GM20431 (cell line): ENCODE results near the gene CMYA5.
"Not testable (repeated sequence)": the region's sequence is repeated elsewhere in the genome, so short reads cannot be mapped to it uniquely, and the experiment has no call there.

ENCODE experiments used
- in situ Hi-C: fragments of 300-500 bp; cut with MseI, MboI; formaldehyde crosslinking; loops from one replicate; pipeline ENCODE4 v1.15.0; 2020; ENCODE audit warnings: low sequenced_read_pairs; ENCODE audit not compliant: unreplicated experiment

The CMYA5 gene

GRCh38 chr5:79743846-79744605 is 54.4 kb downstream of the CMYA5 start:
- in situ Hi-C loops = no loop called here

GRCh38 chr5:79745255-79745654 is 55.6 kb downstream of the CMYA5 start:
- in situ Hi-C loops = no loop called here

DNA sequence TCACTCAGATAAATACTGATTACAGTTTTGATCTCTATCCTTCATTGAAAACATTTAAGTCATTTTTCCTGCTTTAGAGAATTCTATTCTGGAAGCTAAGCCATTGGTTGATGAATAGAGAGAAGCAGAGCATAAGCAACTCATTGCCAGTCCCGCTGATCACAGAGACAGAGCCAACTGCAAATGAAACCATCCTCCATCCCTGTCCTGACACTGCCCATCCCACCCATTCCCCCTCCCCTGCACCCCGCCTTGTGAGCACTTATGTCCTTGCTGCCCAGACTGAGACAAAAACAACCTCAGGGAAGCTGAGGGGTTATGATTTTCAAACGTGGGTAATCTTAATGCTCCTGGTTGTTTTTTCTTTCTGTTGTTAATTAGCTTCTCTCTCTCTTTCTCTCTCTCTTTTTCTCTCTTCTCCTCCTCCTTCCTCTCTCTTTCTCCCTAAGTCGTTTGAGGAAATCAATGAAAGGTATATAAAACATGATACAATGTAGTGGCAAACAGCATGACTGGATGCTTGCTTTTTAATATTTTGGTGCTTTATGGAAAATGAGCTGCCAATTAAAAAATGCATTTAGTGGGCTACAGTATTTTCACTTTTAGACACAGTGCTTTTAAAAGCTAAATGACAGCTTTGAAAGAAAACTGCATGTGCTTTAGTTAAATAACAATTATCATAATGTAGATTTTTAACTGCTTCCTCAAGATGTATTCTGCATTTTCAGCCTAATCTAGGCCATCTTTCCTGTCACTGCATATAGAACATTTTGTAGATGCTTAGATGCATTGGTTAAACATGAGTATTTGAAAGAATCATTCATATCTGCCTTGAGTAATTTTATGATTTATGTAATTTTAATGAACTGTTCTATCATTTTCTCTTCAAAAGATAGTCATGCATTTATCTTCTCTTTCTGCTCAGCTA is 57.3 kb downstream of the CMYA5 start:
- in situ Hi-C loops = no loop called here

DNA sequence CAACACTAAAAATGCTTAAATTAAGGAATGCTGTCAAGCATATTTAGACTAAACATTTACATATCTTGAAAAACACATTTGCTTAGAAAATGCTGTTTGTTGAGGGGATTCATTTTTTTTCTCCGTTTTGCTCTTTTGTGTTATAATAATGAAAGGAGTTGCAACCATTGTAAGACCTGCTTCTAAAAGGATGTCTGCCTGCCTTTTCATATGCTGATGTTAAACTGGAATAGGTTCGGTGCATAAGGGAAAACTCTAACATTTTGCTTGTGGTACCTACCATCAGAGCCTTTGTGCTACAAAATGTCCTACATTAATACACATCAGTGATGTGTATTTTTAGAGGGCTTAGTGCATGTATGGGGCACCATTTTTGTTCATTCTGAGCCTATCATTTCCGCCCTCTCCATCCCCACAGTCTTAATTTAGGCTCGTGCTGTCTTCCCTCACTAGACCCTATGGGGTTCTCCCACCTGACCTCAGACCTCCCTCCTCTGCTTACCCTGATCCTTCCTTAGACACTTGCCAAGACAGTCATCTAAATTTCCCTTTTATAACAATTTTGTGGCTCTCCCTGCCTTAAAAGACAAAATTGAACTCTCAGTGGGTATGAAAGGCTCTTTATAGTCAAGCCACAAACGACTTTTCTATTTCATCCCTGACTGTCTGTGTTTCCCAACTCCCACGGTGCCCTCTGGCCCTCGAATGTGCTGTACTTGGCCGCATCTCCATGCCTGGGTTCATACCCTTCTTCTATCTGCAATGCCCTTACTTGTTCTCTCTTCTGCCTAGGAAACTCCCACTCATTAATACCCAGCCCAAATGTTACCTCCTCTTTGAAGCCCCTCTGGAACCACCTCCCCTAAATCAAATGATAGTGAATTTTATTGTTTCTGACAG is 61.2 kb downstream of the CMYA5 start:
- in situ Hi-C loops = no loop called here

DNA sequence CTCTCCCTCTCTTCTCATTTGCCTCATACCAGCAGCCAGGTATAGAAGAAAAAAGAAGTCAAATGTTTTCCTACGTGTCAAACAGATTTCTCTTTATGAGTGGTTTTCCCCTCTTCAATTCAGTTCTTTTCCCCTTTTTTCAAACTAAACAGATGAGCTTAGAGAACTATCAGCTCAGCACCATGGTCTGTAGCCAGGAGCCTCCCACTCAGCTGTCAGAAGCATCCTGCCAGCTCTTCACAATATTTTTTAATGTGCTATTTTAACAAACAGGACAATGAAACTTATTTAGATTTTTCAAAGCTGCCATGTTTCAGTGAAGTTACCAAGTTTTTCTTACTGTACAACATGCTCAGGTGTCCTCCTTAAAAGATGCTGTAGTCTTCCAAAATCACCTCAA is 63.5 kb downstream of the CMYA5 start:
- in situ Hi-C loops = no loop called here

GRCh38 chr5:79753877-79754645 is 64.4 kb downstream of the CMYA5 start:
- in situ Hi-C loops = no loop called here

DNA sequence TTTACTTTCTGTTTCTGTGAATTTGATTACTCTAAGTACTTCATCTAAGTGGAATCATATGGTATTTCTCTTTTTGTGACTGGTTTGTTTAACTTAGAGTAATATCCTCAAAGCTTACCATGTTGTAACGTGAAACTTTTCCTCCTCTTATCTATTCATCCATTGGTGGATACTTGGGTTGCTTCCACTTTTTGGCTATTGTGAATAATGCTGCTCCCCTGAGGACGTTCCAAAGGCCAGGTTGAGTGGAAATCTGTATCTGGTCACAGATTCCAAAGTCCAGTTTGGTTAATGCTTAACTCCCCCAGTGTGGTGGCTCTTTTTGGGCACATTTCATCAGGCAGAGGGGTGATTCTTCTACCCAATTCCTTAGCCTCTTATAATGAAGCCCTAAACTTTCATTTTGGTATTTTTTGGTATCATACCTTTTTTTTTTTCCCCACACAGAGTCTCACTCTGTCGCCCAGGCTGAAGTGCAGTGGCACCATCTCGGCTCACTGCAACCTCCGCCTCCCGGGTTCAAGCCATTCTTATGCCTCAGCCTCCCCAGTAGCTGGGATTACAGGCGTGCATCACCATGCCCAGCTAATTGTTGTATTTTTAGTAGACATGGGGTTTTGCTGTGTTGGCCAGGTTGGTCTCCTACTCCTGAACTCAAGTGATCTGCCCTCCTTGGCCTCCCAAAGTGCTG is 65.4 kb downstream of the CMYA5 start:
- in situ Hi-C loops = no loop called here

- in situ Hi-C loops = no loop called here
Measured at GRCh38 chr5:79756076-79756475, 66.4 kb downstream of the CMYA5 start.

- in situ Hi-C loops = no loop called here
Measured at GRCh38 chr5:79759436-79759835, 69.8 kb downstream of the CMYA5 start.

GRCh38 chr5:79759848-79760247 is 70.2 kb downstream of the CMYA5 start:
- in situ Hi-C loops = no loop called here

DNA sequence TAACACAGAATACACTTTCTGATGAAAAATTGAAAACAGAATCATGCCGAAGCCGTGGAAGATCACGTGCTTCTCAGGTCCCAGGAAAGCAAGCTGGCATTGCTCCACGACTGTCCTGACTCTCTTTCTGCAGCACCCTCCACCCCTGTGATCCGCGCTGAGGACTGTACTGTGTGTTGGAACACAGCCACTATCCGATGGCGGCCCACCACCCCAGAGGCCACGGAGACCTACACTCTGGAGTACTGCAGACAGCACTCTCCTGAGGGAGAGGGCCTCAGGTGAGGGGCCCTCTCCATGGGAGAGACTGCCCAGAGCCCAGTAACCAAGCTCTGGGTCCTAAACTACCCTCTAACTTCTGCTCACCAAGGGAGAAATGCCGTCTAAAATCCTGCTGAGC is 73.3 kb downstream of the CMYA5 start:
- in situ Hi-C loops = no loop called here

- in situ Hi-C loops = not testable (repeated sequence)
Measured at GRCh38 chr5:79764147-79764546, 74.5 kb downstream of the CMYA5 start.

DNA sequence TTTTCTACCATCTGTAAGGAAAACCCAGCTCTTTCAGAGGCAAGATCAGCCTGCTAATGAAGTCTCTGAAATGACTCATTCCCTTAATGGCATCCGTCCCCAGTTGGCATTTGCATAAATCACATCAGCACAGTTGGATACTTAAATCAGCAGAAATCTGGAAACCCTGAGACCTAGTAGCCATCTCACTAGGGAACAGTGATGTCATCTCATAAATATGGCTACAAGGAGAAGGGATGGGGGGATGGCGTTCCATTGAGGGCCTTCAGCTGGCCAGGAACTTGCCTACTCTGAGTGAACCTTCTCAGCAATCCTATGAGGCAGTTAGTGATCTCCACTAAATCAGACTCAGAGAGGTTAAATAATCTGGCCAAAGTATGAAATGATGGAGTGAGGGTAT is 81.8 kb downstream of the CMYA5 start:
- in situ Hi-C loops = no loop called here

GRCh38 chr5:79772651-79773050 is 83.0 kb downstream of the CMYA5 start:
- in situ Hi-C loops = no loop called here

DNA sequence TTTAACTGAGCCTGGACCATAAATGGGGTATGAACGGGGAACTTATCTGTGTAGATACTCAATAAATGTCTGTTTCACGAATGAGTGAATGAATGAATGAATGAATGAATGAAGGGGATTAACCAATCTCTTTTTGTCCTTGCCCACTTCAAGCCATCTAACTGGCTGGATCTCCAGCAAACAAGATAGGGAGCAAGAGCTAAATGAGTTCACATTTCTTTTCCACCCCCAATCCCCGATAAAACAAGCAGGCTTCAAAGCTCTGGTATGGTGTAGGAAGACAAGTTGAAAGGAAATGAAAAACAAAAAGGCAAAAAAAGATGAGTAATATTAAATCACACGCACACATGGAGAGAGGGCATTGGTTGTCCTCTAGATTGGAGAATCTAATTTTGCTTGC is 84.0 kb downstream of the CMYA5 start:
- in situ Hi-C loops = no loop called here

GRCh38 chr5:79774171-79774854 is 84.7 kb downstream of the CMYA5 start:
- in situ Hi-C loops = no loop called here

DNA sequence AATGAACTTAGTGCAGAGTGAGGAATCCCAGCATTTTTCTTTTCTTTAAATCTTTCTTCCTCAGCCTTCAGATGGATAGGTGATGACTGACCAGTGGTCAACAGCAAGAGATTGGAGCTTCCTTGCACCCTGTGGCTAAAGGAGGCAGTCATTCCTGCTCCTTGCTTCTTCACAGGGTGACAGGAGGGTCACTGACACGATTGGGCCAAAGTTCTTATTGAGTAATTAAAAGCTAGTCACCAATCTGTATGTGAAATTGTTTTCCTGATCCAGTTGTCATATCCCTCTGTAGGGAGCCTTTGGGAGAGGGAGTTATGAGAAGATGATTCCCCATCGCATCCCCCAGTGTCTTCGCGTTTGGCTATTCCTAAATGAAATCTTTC is 85.2 kb downstream of the CMYA5 start:
- in situ Hi-C loops = no loop called here

DNA sequence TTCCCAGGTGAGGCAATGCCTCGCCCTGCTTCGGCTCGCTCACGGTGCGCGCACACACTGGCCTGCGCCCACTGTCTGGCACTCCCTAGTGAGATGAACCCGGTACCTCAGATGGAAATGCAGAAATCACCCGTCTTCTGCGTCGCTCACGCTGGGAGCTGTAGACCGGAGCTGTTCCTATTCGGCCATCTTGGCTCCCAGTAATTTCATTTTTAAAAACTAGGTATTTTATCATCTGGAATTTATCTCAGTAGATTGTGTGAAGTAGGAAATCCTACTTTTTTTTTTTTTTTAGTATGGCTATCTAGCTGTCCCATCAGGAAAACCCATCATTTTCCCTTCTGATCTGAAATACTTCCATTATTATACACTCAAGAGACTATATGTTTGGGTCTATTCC is 95.1 kb downstream of the CMYA5 start:
- in situ Hi-C loops = not testable (repeated sequence)

- in situ Hi-C loops = no loop called here
Measured at GRCh38 chr5:79785983-79786382, 96.3 kb downstream of the CMYA5 start.
